KMS-11 (cell line): ENCODE measurements around the gene PUS7L.

Experiments used
- H2AFZ ChIP-seq: fragments of 200-600 bp; sonication (generic); 2 replicates; pipeline ENCODE4 v1.6.1; 2016; ENCODE audit warnings: antibody characterized with exemption, mixed run types, low read depth
- H3K27ac ChIP-seq: fragments of 200-600 bp; sonication (generic); 2 replicates; pipeline ENCODE4 v1.6.1; 2016; ENCODE audit warnings: mild to moderate bottlenecking, mixed run types
- H3K27me3 ChIP-seq: fragments of 200-600 bp; sonication (generic); 2 replicates; pipeline ENCODE4 v1.6.1; 2017; ENCODE audit warnings: mild to moderate bottlenecking, low read depth, mixed run types, moderate library complexity; ENCODE audit not compliant: insufficient read depth
- H3K36me3 ChIP-seq: fragments of 200-600 bp; sonication (generic); 2 replicates; pipeline ENCODE4 v1.6.1; 2017; ENCODE audit warnings: mild to moderate bottlenecking, mixed run types; ENCODE audit not compliant: insufficient read depth
- H3K4me1 ChIP-seq: fragments of 200-600 bp; sonication (generic); 2 replicates; pipeline ENCODE4 v1.6.1; 2016; ENCODE audit warnings: mild to moderate bottlenecking, low read depth, mixed run types; ENCODE audit not compliant: poor library complexity, severe bottlenecking
- H3K4me2 ChIP-seq: fragments of 200-600 bp; sonication (generic); 2 replicates; pipeline ENCODE4 v1.7.0; 2016; ENCODE audit warnings: mild to moderate bottlenecking, mixed run types
- H3K4me3 ChIP-seq: fragments of 200-600 bp; sonication (generic); IDR thresholded peaks from 2 replicates; pipeline ENCODE4 v1.6.1; 2017; ENCODE audit warnings: low read depth, low read length, mixed read lengths; ENCODE audit not compliant: insufficient read depth
- H3K79me2 ChIP-seq: fragments of 200-600 bp; sonication (generic); 2 replicates; pipeline ENCODE4 v1.6.1; 2016; ENCODE audit warnings: low read depth, mixed run types; ENCODE audit not compliant: insufficient read depth
- H3K9ac ChIP-seq: fragments of 200-600 bp; sonication (generic); 2 replicates; pipeline ENCODE4 v1.6.1; 2016; ENCODE audit warnings: mild to moderate bottlenecking, mixed run types
- H4K20me1 ChIP-seq: fragments of 200-600 bp; sonication (generic); 2 replicates; pipeline ENCODE4 v1.6.1; 2016; ENCODE audit warnings: mild to moderate bottlenecking, mixed run types; ENCODE audit not compliant: insufficient read depth
- TF ChIP-seq, protein P1 (sequence below): fragments of 200-600 bp; sonication (generic); conservative IDR thresholded peaks from 2 replicates; pipeline ENCODE4 v1.6.1; 2017; ENCODE audit warnings: low read depth, mild to moderate bottlenecking, antibody characterized with exemption, low read length, moderate library complexity, mixed read lengths

Gene PUS7L

DNA sequence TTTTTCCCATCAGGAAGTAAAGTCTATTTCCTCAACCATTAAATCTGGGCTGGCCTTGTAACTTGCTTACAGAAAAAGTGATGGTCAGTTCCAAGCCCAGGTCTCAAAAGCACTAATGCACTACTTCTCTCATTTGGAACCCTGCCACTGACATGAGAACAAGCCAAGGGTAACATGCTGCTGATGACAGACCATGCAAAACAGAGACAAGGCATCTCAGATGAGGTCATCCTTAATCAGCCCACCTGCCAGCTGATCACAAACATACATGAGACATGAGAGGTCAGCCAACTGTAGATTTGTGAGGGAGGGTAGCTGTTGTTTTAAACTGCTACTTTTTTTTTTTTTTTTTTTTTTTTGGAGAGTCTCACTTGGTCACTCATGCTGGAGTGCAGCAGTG lies 31.4 kb upstream of the PUS7L start:
- Histone ChIP-seq H3K4me1 (peaks cover 8% of the 10 kb centered on the region), H3K27ac (no peak overlapping the region), H3K4me3 (no peak overlapping the region), H3K4me2 (no peak overlapping the region), H3K9ac (no peak overlapping the region), H4K20me1 (no peaks in the 10 kb centered on the region), H3K36me3 (no peaks in the 10 kb centered on the region), H3K79me2 (no peaks in the 10 kb centered on the region), H3K27me3 (no peaks in the 10 kb centered on the region), H2AFZ (no peak overlapping the region)
- TF ChIP-seq, protein P1, sequence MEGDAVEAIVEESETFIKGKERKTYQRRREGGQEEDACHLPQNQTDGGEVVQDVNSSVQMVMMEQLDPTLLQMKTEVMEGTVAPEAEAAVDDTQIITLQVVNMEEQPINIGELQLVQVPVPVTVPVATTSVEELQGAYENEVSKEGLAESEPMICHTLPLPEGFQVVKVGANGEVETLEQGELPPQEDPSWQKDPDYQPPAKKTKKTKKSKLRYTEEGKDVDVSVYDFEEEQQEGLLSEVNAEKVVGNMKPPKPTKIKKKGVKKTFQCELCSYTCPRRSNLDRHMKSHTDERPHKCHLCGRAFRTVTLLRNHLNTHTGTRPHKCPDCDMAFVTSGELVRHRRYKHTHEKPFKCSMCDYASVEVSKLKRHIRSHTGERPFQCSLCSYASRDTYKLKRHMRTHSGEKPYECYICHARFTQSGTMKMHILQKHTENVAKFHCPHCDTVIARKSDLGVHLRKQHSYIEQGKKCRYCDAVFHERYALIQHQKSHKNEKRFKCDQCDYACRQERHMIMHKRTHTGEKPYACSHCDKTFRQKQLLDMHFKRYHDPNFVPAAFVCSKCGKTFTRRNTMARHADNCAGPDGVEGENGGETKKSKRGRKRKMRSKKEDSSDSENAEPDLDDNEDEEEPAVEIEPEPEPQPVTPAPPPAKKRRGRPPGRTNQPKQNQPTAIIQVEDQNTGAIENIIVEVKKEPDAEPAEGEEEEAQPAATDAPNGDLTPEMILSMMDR: no peak

DNA sequence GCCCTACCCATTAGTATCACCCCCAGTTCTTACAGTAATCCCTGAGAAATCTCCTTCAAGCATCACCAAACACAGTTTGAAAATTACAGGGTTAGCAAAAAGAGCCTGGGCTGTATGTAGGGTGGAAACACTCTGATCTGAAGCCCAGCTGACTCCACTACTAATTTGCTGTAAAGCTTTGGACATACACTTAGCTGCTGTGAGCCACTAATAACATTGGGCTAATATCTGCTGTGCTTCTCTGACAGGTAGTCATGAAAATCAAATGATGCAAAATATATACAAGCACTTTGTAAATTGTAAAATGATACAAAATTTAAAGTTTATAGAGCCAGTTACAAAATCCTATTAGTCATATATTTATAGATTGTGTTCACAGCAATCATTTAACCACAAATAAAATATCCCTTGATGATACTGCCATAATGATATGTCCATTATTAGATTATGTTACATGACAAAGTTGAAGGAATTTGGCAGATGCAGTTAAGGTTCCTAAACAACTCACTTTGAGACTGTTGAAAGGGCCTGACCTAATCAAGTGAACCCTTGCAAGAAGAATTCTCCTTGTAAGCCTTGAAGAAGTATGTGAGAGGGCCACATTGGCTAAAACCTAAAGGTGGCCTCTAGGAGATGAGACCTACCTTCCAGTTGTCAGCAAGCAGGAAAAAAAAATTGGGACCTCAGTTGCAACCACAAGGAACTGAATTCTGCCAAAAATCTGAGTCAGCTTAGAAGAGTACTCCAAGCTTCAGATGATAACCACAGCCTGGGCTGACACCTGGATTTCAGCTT lies 28.5 kb upstream of the PUS7L start:
- Histone ChIP-seq H3K4me3 (no peak overlapping the region), H3K36me3 (no peaks in the 10 kb centered on the region)

DNA sequence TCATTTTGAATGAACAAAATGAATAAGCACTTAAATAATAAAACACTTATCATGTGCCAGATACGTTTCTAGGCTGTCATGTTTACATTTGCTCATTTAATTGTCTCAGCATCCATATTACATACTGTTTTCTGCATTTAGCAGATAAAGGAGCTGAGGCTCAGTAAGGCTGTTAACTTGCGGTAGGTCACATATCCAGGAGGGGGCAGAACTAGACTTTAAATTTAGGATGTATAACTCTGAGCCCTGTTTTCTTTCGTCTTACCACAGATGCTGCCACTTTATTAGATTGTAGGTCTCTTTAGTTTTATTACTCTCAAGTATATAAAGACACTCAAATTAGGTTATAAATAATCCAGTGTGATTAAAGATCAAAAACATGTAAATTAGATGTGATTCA lies 17.9 kb upstream of the PUS7L start:
- Histone ChIP-seq H2AFZ (no peak overlapping the region), H3K4me1 (no peaks in the 10 kb centered on the region), H3K36me3 (no peaks in the 10 kb centered on the region; the same call in 1 of the 2 replicates), H3K27ac (no peak overlapping the region), H3K4me2 (no peak overlapping the region), H4K20me1 (no peaks in the 10 kb centered on the region), H3K79me2 (no peaks in the 10 kb centered on the region), H3K4me3 (no peak overlapping the region), H3K27me3 (no peaks in the 10 kb centered on the region), H3K9ac (no peak overlapping the region)
- TF ChIP-seq, protein P1: peak; percentile 40; the same call in 1 of the 2 replicates

More for the DNA sequence above, 28.5 kb upstream of the PUS7L start:
- H3K79me2 ChIP-seq: no peaks in the 10 kb centered on the region
- H3K27ac ChIP-seq: no peak overlapping the region
- H3K9ac ChIP-seq: no peak overlapping the region
- TF ChIP-seq, protein P1: no peak
- no peak overlapping the region for H2AFZ ChIP-seq
- H3K4me1 ChIP-seq: peaks cover 8% of the 10 kb centered on the region
- no peaks in the 10 kb centered on the region for H3K27me3 ChIP-seq
- H4K20me1 ChIP-seq: no peaks in the 10 kb centered on the region
- H3K4me2 ChIP-seq: no peak overlapping the region

DNA sequence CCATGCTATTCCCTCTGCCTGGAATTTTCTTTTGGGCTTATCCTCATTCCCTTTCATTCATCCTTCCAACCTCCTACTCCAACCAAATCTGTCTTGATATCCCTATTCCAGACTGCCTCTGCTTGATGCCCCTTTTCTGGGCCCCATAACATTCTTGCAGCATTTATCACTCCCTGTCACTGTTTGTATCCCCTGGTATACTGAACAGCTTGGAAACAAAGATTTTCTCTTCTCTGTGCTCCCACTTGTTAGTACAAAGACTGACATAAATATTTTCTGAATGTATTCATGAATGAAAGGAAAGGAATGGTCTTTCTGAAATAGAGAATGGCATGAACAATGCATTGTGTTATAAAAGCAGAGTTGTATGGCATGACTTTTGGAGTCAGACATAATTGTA lies 7.7 kb upstream of the PUS7L start:
- no peaks in the 10 kb centered on the region for H4K20me1 ChIP-seq
- H3K9ac ChIP-seq: no peak overlapping the region
- H3K79me2 ChIP-seq: no peaks in the 10 kb centered on the region
- H3K4me3 ChIP-seq: no peak overlapping the region
- no peak overlapping the region for H3K4me2 ChIP-seq
- H3K27ac ChIP-seq: no peak overlapping the region
- TF ChIP-seq, protein P1: no peak
- peaks cover 16% of the 10 kb centered on the region for H3K4me1 ChIP-seq
- no peaks in the 10 kb centered on the region for H3K27me3 ChIP-seq
- no peaks in the 10 kb centered on the region for H3K36me3 ChIP-seq
- H2AFZ ChIP-seq: no peak overlapping the region
